GM23338 (cell line): ENCODE measurements around the gene FRAT1. TPM values are rescaled to one million over a fixed set of nuclear protein-coding genes. Genes with fewer than 3 reads are reported as not detected.

ENCODE experiments used
- ATAC-seq: fragments of 200-7000 bp; cut with Tn5 transposase; 3 replicates; pipeline ENCODE4 v1.9.1; 2020
- DNase-seq: peaks from one replicate; pipeline ENCODE4 v3.0.0-alpha.2; 2015; ENCODE audit warnings: low spot score
- H2AFZ ChIP-seq: fragments of 200-600 bp; sonication (generic); 2 replicates; pipeline ENCODE4 v1.8.0; 2016; ENCODE audit warnings: antibody characterized with exemption, mild to moderate bottlenecking, moderate library complexity
- H3F3A ChIP-seq: fragments of 200-600 bp; sonication (generic); replicated peaks from 2 replicates; pipeline ENCODE4 v1.8.0; 2017; ENCODE audit warnings: antibody characterized with exemption, mixed run types, low read depth
- H3K27ac ChIP-seq: fragments of 200-600 bp; sonication (generic); 2 replicates; pipeline ENCODE4 v1.6.1; 2016; ENCODE audit warnings: low read depth
- H3K27me3 ChIP-seq: fragments of 200-600 bp; sonication (generic); 2 replicates; pipeline ENCODE4 v1.8.0; 2016; ENCODE audit warnings: mild to moderate bottlenecking, mixed run types, moderate library complexity; ENCODE audit not compliant: insufficient read depth
- H3K36me3 ChIP-seq: fragments of 200-600 bp; sonication (generic); 2 replicates; pipeline ENCODE4 v1.8.0; 2016; ENCODE audit warnings: mild to moderate bottlenecking; ENCODE audit not compliant: insufficient read depth
- H3K4me1 ChIP-seq: fragments of 200-600 bp; sonication (generic); 2 replicates; pipeline ENCODE4 v1.8.0; 2016; ENCODE audit warnings: mild to moderate bottlenecking, moderate library complexity; ENCODE audit not compliant: insufficient read depth
- H3K4me2 ChIP-seq: fragments of 200-600 bp; sonication (generic); 2 replicates; pipeline ENCODE4 v1.7.1; 2017; ENCODE audit warnings: mixed run types
- H3K4me3 ChIP-seq: fragments of 200-600 bp; sonication (generic); 2 replicates; pipeline ENCODE4 v1.6.1; 2016; ENCODE audit warnings: mixed run types
- H3K79me2 ChIP-seq: fragments of 200-600 bp; sonication (generic); replicated peaks from 2 replicates; pipeline ENCODE4 v1.8.0; 2017; ENCODE audit warnings: mild to moderate bottlenecking; ENCODE audit not compliant: insufficient read depth
- H3K9me2 ChIP-seq: fragments of 200-600 bp; sonication (generic); 2 replicates; pipeline ENCODE4 v1.8.0; 2017; ENCODE audit not compliant: insufficient read depth
- H4K20me1 ChIP-seq: fragments of 200-600 bp; sonication (generic); replicated peaks from 2 replicates; pipeline ENCODE4 v1.8.0; 2017; ENCODE audit warnings: mild to moderate bottlenecking; ENCODE audit not compliant: insufficient read depth
- H3K27ac Mint-ChIP-seq: 2 replicates; pipeline ENCODE4 v1.8.0; 2020; ENCODE audit warnings: inconsistent platforms, mild to moderate bottlenecking, moderate library complexity, mixed read lengths
- H3K27me3 Mint-ChIP-seq: 3 replicates; pipeline ENCODE4 v1.8.0; 2022; ENCODE audit warnings: low read depth, mild to moderate bottlenecking, moderate library complexity, mixed read lengths, inconsistent platforms; ENCODE audit not compliant: insufficient read depth, poor library complexity
- H3K36me3 Mint-ChIP-seq: 3 replicates; pipeline ENCODE4 v1.8.0; 2021; ENCODE audit warnings: low read depth, mild to moderate bottlenecking, inconsistent platforms, moderate library complexity, mixed read lengths
- H3K4me1 Mint-ChIP-seq: 3 replicates; pipeline ENCODE4 v1.8.0; 2020; ENCODE audit warnings: mild to moderate bottlenecking, inconsistent platforms, mixed read lengths
- H3K4me3 Mint-ChIP-seq: 3 replicates; pipeline ENCODE4 v1.8.0; 2021; ENCODE audit warnings: moderate library complexity, mild to moderate bottlenecking, inconsistent platforms, mixed read lengths
- H3K9me3 Mint-ChIP-seq: 3 replicates; pipeline ENCODE4 v1.8.0; 2020; ENCODE audit warnings: moderate library complexity, mild to moderate bottlenecking, inconsistent platforms, mixed read lengths
- EZH2phosphoT487 ChIP-seq: fragments of 200-600 bp; sonication (generic); IDR thresholded peaks from one replicate; pipeline ENCODE4 v1.8.1; 2018; ENCODE audit warnings: antibody characterized with exemption; ENCODE audit not compliant: unreplicated experiment
- JUNB ChIP-seq: IDR thresholded peaks from one replicate; pipeline ENCODE4 v1.6.1; 2016; ENCODE audit warnings: antibody characterized with exemption; ENCODE audit not compliant: unreplicated experiment
- REST ChIP-seq: IDR thresholded peaks from one replicate; pipeline ENCODE4 v1.6.1; 2018; ENCODE audit warnings: antibody characterized with exemption; ENCODE audit not compliant: unreplicated experiment
- ZNF331 ChIP-seq: fragments of 250-450 bp; sonication (Bioruptor Pico); IDR thresholded peaks from 2 replicates; pipeline ENCODE4 v1.5.0; 2020; ENCODE audit warnings: low read depth, mild to moderate bottlenecking, moderate library complexity
- ZNF462 ChIP-seq: fragments of 250-450 bp; sonication (Bioruptor Pico); IDR thresholded peaks from 2 replicates; pipeline ENCODE4 v1.5.0; 2020; ENCODE audit warnings: mild to moderate bottlenecking, moderate library complexity
- polyA plus RNA-seq: library from polyadenylated mRNA; unstranded; fragments of >200 nt; fragmentation: Nextera tagmentation; extraction: Ambion mirVana; gene quantifications from 2 replicates; pipeline ENCODE4 v1.2.1, GENCODE V29; 2016
- total RNA-seq: library from RNA; depleted of rRNA; stranded (reverse); fragments of >200 nt; shearing (Covaris generic); gene quantifications from 2 replicates; pipeline ENCODE4 v1.2.3, GENCODE V29; 2014

The FRAT1 gene
- total and polyA plus RNA-seq, 2 experiments from 2014 or later: 1.4 to 8.5 TPM

GRCh38 chr10:97312897-97313296 is 6.2 kb upstream of the FRAT1 start (continued):
- TF ChIP-seq REST: no peak
- TF ChIP-seq JUNB: no peak
- TF ChIP-seq ZNF331 (CRISPR knock-in tag): no peak
- no peak for TF ChIP-seq EZH2phosphoT487
- TF ChIP-seq ZNF462 (CRISPR knock-in tag): no peak

GRCh38 chr10:97314671-97315070 is 4.4 kb upstream of the FRAT1 start:
- peaks cover 5% of the 10 kb centered on the region; the same call in 1 of the 2 replicates for H3K9me2 ChIP-seq
- H3K4me2 ChIP-seq: no peak overlapping the region
- no peaks in the 10 kb centered on the region for H3K79me2 ChIP-seq
- Mint-ChIP-seq H3K4me1 (peaks cover 3% of the 10 kb centered on the region), H3K9me3 (no peaks in the 10 kb centered on the region), H3K27ac (no peak overlapping the region), H3K27me3 (peaks cover 15% of the 10 kb centered on the region), H3K4me3 (no peak overlapping the region), H3K36me3 (no peaks in the 10 kb centered on the region)
- H3K36me3 ChIP-seq: no peaks in the 10 kb centered on the region
- H3F3A ChIP-seq: no peaks in the 10 kb centered on the region
- H3K4me1 ChIP-seq: no peaks in the 10 kb centered on the region
- no peaks in the 10 kb centered on the region for H4K20me1 ChIP-seq
- no peak overlapping the region for H3K4me3 ChIP-seq
- ATAC-seq: no peak
- no peaks in the 10 kb centered on the region for H3K27me3 ChIP-seq
- H3K27ac ChIP-seq: no peak overlapping the region
- no peak for DNase-seq
- no peak overlapping the region for H2AFZ ChIP-seq
- no peak for TF ChIP-seq ZNF462 (CRISPR knock-in tag)
